ENCODE measurements around the gene GLB1L3.
A peak's percentile ranks its signal among the peaks of the same experiment; 100 is the strongest.

DNA sequence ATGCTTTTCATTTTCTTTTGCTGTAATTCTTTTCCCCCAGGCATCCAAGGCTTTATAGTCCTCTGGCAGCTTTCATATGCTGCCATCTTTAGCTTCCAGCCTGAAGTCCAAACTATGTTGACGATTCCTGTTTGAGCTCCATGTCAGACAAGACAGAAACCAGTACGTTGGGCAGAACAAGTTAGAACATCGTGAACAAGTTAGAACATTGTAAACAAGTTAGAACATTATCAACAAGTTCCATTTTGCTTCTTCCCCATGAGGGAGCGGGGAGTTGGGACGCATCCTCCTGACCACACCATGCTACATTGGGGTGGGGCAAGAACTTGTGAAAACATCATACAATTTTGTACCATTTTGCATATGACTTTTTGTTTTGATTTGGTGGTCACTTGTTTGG lies 79.5 kb downstream of the GLB1L3 start:
- TF ChIP-seq, protein P1, sequence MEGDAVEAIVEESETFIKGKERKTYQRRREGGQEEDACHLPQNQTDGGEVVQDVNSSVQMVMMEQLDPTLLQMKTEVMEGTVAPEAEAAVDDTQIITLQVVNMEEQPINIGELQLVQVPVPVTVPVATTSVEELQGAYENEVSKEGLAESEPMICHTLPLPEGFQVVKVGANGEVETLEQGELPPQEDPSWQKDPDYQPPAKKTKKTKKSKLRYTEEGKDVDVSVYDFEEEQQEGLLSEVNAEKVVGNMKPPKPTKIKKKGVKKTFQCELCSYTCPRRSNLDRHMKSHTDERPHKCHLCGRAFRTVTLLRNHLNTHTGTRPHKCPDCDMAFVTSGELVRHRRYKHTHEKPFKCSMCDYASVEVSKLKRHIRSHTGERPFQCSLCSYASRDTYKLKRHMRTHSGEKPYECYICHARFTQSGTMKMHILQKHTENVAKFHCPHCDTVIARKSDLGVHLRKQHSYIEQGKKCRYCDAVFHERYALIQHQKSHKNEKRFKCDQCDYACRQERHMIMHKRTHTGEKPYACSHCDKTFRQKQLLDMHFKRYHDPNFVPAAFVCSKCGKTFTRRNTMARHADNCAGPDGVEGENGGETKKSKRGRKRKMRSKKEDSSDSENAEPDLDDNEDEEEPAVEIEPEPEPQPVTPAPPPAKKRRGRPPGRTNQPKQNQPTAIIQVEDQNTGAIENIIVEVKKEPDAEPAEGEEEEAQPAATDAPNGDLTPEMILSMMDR (IDR thresholded peaks at IDR 0.05), result no peak
- peak; percentile 92 for TF ChIP-seq POLR2AphosphoS5 (IDR thresholded peaks at IDR 0.05)
